H1 (cell line): ENCODE measurements around the gene LYPD6B. TPM values are rescaled to one million over a fixed set of nuclear protein-coding genes. Genes with fewer than 3 reads are reported as not detected.

Experiments
- CTCF ChIA-PET: fragments of 300-600 bp; sonication (Branson Sonifier 250); formaldehyde crosslinking; loops from one replicate; lab custom pipeline; 2021; ENCODE audit not compliant: partially characterized antibody; lab: Charles Lee
- POLR2A ChIA-PET: fragments of 300-600 bp; sonication (Branson Sonifier 250); formaldehyde crosslinking; loops from one replicate; lab custom pipeline; 2021; ENCODE audit warnings: inconsistent platforms; ENCODE audit not compliant: partially characterized antibody; lab: Charles Lee
- DNase-seq, 2 experiments: peaks; one replicate each; pipeline versions ENCODE4 v3.0.0 to v3.0.0-alpha.2; 2010 to 2022; ENCODE audit warnings: low spot score in 2 of 2, low read depth in 1 of 2, mixed read lengths in 1 of 2
- FAIRE-seq: peaks from 2 replicates; lab custom pipeline; 2011; peaks lifted over from hg19 to GRCh38; lab: Jason Lieb, UNC
- H2AFZ ChIP-seq: 2 replicates; pipeline ENCODE4 v1.8.1; 2012; ENCODE audit warnings: low read length, inconsistent platforms
- H2AK5ac ChIP-seq: 2 replicates; pipeline ENCODE4 v1.6.1; 2013; ENCODE audit warnings: low read depth, low read length
- H2BK120ac ChIP-seq: replicated peaks from 2 replicates; pipeline ENCODE3; 2013; ENCODE audit warnings: low read depth, low read length, inconsistent platforms
- H2BK12ac ChIP-seq: 2 replicates; pipeline ENCODE4 v1.6.1; 2013; ENCODE audit warnings: low read depth, low read length
- H2BK15ac ChIP-seq: 2 replicates; pipeline ENCODE4 v1.6.1; 2013; ENCODE audit warnings: low read length
- H2BK20ac ChIP-seq: 2 replicates; pipeline ENCODE4 v1.6.1; 2013; ENCODE audit warnings: low read length
- H2BK5ac ChIP-seq: 2 replicates; pipeline ENCODE4 v1.6.1; 2013; ENCODE audit warnings: low read depth, low read length
- H3K14ac ChIP-seq: 2 replicates; pipeline ENCODE4 v1.6.1; 2013; ENCODE audit warnings: inconsistent platforms; ENCODE audit not compliant: insufficient read length
- H3K18ac ChIP-seq: 2 replicates; pipeline ENCODE4 v1.6.1; 2013; ENCODE audit warnings: low read length; ENCODE audit errors: extremely low read depth
- H3K23ac ChIP-seq: 2 replicates; pipeline ENCODE4 v1.6.1; 2013; ENCODE audit warnings: inconsistent platforms; ENCODE audit not compliant: insufficient read length
- H3K23me2 ChIP-seq: 2 replicates; pipeline ENCODE4 v1.6.1; 2013; ENCODE audit warnings: low read depth, low read length
- H3K27ac ChIP-seq: 2 replicates; pipeline ENCODE4 v1.6.1; 2011; ENCODE audit warnings: low read depth, low read length, inconsistent platforms
- H3K27me3 ChIP-seq, 4 experiments: replicated peaks in 1 of 4; 1 replicate in 1 of 4; 2 replicates in 3 of 4; pipeline versions ENCODE4 v1.6.1 to v1.8.1; 2011 to 2013; ENCODE audit warnings: low read length in 3 of 4, mild to moderate bottlenecking in 3 of 4, inconsistent platforms in 2 of 4, mixed read lengths in 2 of 4, moderate library complexity in 1 of 4; ENCODE audit not compliant: control insufficient read depth in 3 of 4, insufficient read depth in 3 of 4; ENCODE audit errors: extremely low read depth in 1 of 4
- H3K36me3 ChIP-seq, 4 experiments: 2 replicates each; pipeline versions ENCODE4 v1.6.1 to v1.8.1; 2011 to 2013; ENCODE audit warnings: mild to moderate bottlenecking in 4 of 4, low read length in 3 of 4, moderate library complexity in 2 of 4, control low read depth in 1 of 4, inconsistent platforms in 1 of 4; ENCODE audit not compliant: insufficient read depth in 4 of 4, control insufficient read depth in 2 of 4
- H3K4ac ChIP-seq: replicated peaks from 2 replicates; pipeline ENCODE3; 2013; ENCODE audit warnings: low read length, low read depth, mixed read lengths, inconsistent platforms; ENCODE audit not compliant: insufficient read length
- H3K4me1 ChIP-seq, 4 experiments: replicated peaks in 1 of 4; 1 replicate in 1 of 4; 2 replicates in 3 of 4; pipeline versions ENCODE4 v1.6.1 to v1.8.1; 2011 to 2013; ENCODE audit warnings: low read length in 3 of 4, inconsistent platforms in 2 of 4, mixed read lengths in 1 of 4; ENCODE audit not compliant: insufficient read depth in 4 of 4, control insufficient read depth in 3 of 4
- H3K4me2 ChIP-seq, 2 experiments: 2 replicates each; pipeline versions ENCODE4 v1.6.1 to v1.8.1; 2011 to 2013; ENCODE audit warnings: low read depth in 2 of 2, low read length in 2 of 2, control low read depth in 1 of 2, inconsistent platforms in 1 of 2, mild to moderate bottlenecking in 1 of 2; ENCODE audit not compliant: insufficient read depth in 1 of 2
- H3K4me3 ChIP-seq, 4 experiments: fragments of 200-600, 300-600 bp in 1 of 4; sonication (generic), shearing (Covaris generic), sonication (Bioruptor Twin) in 1 of 4; 2 replicates each; pipeline versions ENCODE4 v1.5.1 to v1.8.1; 2011 to 2016; ENCODE audit warnings: low read length in 4 of 4, low read depth in 3 of 4, control low read depth in 2 of 4, inconsistent platforms in 2 of 4, mild to moderate bottlenecking in 2 of 4, mixed read lengths in 1 of 4, moderate library complexity in 1 of 4; ENCODE audit not compliant: insufficient read depth in 2 of 4; ENCODE audit errors: extremely low read depth in 1 of 4
- H3K56ac ChIP-seq: replicated peaks from 2 replicates; pipeline ENCODE3; 2013; ENCODE audit warnings: low read depth, mild to moderate bottlenecking, mixed read lengths, low read length, inconsistent platforms; ENCODE audit not compliant: insufficient read length
- H3K79me1 ChIP-seq: 2 replicates; pipeline ENCODE4 v1.6.1; 2013; ENCODE audit warnings: low read depth, low read length, control low read depth
- H3K79me2 ChIP-seq, 2 experiments: 2 replicates each; pipeline versions ENCODE4 v1.6.1 to v1.8.1; 2012 to 2013; ENCODE audit warnings: low read length in 2 of 2, mild to moderate bottlenecking in 2 of 2, inconsistent platforms in 1 of 2; ENCODE audit not compliant: insufficient read depth in 2 of 2, control insufficient read depth in 1 of 2
- H3K9ac ChIP-seq, 4 experiments: replicated peaks in 1 of 4; 1 replicate in 1 of 4; 2 replicates in 3 of 4; pipeline versions ENCODE4 v1.6.1 to v1.8.1; 2011 to 2013; ENCODE audit warnings: low read depth in 3 of 4, low read length in 3 of 4, control low read depth in 2 of 4, mild to moderate bottlenecking in 2 of 4, moderate library complexity in 2 of 4, inconsistent platforms in 1 of 4; ENCODE audit errors: extremely low read depth in 1 of 4
- H3K9me3 ChIP-seq, 2 experiments: 2 replicates each; pipeline versions ENCODE4 v1.6.1 to v1.8.1; 2012 to 2013; ENCODE audit warnings: mild to moderate bottlenecking in 2 of 2, moderate library complexity in 2 of 2, control low read depth in 1 of 2, inconsistent platforms in 1 of 2, low read depth in 1 of 2, low read length in 1 of 2, mixed read lengths in 1 of 2; ENCODE audit not compliant: insufficient read depth in 2 of 2
- H4K20me1 ChIP-seq, 2 experiments: replicated peaks in 1 of 2; 2 replicates each; pipeline versions ENCODE3 to v1.8.1; 2011 to 2013; ENCODE audit warnings: inconsistent platforms in 2 of 2, low read length in 2 of 2, mild to moderate bottlenecking in 1 of 2; ENCODE audit not compliant: insufficient read depth in 2 of 2, control insufficient read depth in 1 of 2
- H4K5ac ChIP-seq: 2 replicates; pipeline ENCODE4 v1.6.1; 2013; ENCODE audit warnings: low read length, low read depth, mixed read lengths, inconsistent platforms; ENCODE audit not compliant: insufficient read length
- H4K8ac ChIP-seq: 2 replicates; pipeline ENCODE4 v1.8.0; 2013; ENCODE audit warnings: mild to moderate bottlenecking, moderate library complexity, low read length, inconsistent platforms; ENCODE audit not compliant: insufficient read depth; ENCODE audit errors: extremely low read depth
- H4K91ac ChIP-seq: replicated peaks from 2 replicates; pipeline ENCODE3; 2013; ENCODE audit warnings: low read length, mixed read lengths, inconsistent platforms; ENCODE audit not compliant: insufficient read length
- JUND ChIP-seq: IDR thresholded peaks from 2 replicates; pipeline ENCODE4 v1.6.1; 2011; ENCODE audit warnings: mild to moderate bottlenecking, improper control_type of control experiment, low read length
- RAD21 ChIP-seq, 2 experiments: IDR thresholded peaks in 1 of 2; conservative IDR thresholded peaks in 1 of 2; 2 replicates each; pipeline ENCODE4 v1.6.1; 2011; ENCODE audit warnings: low read depth in 2 of 2, low read length in 2 of 2, improper control_type of control experiment in 1 of 2, inconsistent platforms in 1 of 2, mild to moderate bottlenecking in 1 of 2, moderate library complexity in 1 of 2
- WGBS, 2 experiments: shearing (Covaris generic) in 1 of 2; methylation state at CpG; one replicate each; pipeline versions ENCODE4 v1.1.6 to v1.1.7; 2013 to 2015; ENCODE audit warnings: low lambda C conversion rate in 2 of 2, mixed read lengths in 2 of 2, inconsistent platforms in 1 of 2, low coverage in 1 of 2, missing lambda C conversion rate in 1 of 2; ENCODE audit not compliant: insufficient replicate concordance in 2 of 2, insufficient coverage in 1 of 2, insufficient read length in 1 of 2; ENCODE audit errors: extremely low coverage in 1 of 2, missing lambda C conversion rate in 1 of 2; 5-methylcytosine and 5-hydroxymethylcytosine counted together
- polyA plus RNA-seq, 7 experiments: library from polyadenylated mRNA; depleted of rRNA in 3 of 7; stranded (reverse) in 5 of 7; unstranded in 2 of 7; fragments of >200 nt in 5 of 7; fragments of 200-250 nt in 2 of 7; gene quantifications; 1 replicate in 5 of 7; 2 replicates in 1 of 7; 4 replicates in 1 of 7; pipeline versions ENCODE4 v1.2.1 to v1.2.3, GENCODE V29; 2011 to 2013; ENCODE audit warnings: missing spikeins in 2 of 7, mixed read lengths in 2 of 7
- total RNA-seq: library from RNA; stranded (reverse); fragmentation: NEBNext Ultra II Directional; extraction: Animal tissue kit (Norgen Biotek cat#: 25700); gene quantifications from 2 replicates; pipeline ENCODE4 v1.2.1, GENCODE V29; 2021
- TF ChIP-seq, protein P1 (sequence below), 3 experiments: IDR thresholded peaks; 1 replicate in 2 of 3; 2 replicates in 1 of 3; pipeline versions ENCODE4 v1.5.1 to v1.6.1; 2011; ENCODE audit warnings: low read length in 3 of 3, mild to moderate bottlenecking in 3 of 3, inconsistent platforms in 2 of 3, low read depth in 1 of 3, moderate library complexity in 1 of 3; ENCODE audit not compliant: insufficient read depth in 1 of 3; ENCODE audit errors: control extremely low read depth in 1 of 3

The LYPD6B gene
- total and polyA plus RNA-seq, 2 of the 8 experiments (the other 6 are each of a cell fraction or from before 2014, with no cell fraction given) = 2.2 to 3.5 TPM

- WGBS, 2 experiments = 41% methylated on average over 7 of the region's 8 CpGs; no CpG with 5 or more reads in 1 of the 2 experiments
- POLR2A ChIA-PET = interaction anchor here (0.8 to 1.3 kb wide), 2 partner anchors 33 to 75 kb away, joined by 3 read pairs; no protein-coding TSS in a partner anchor
- peaks cover 2 to 4% of the 10 kb centered on the region in 2 experiments for H4K20me1 ChIP-seq
- no peak overlapping the region for H2AFZ ChIP-seq
- H3K23ac ChIP-seq = no peak overlapping the region
- no peak overlapping the region for H2BK5ac ChIP-seq
- no peak overlapping the region for H2BK12ac ChIP-seq
- H3K9ac ChIP-seq = no peak overlapping the region
- H3K4ac ChIP-seq = no peak overlapping the region
- H2BK20ac ChIP-seq = no peak overlapping the region
- no peak overlapping the region for H3K14ac ChIP-seq
- no peak overlapping the region for H2AK5ac ChIP-seq
- TF ChIP-seq, protein P1, sequence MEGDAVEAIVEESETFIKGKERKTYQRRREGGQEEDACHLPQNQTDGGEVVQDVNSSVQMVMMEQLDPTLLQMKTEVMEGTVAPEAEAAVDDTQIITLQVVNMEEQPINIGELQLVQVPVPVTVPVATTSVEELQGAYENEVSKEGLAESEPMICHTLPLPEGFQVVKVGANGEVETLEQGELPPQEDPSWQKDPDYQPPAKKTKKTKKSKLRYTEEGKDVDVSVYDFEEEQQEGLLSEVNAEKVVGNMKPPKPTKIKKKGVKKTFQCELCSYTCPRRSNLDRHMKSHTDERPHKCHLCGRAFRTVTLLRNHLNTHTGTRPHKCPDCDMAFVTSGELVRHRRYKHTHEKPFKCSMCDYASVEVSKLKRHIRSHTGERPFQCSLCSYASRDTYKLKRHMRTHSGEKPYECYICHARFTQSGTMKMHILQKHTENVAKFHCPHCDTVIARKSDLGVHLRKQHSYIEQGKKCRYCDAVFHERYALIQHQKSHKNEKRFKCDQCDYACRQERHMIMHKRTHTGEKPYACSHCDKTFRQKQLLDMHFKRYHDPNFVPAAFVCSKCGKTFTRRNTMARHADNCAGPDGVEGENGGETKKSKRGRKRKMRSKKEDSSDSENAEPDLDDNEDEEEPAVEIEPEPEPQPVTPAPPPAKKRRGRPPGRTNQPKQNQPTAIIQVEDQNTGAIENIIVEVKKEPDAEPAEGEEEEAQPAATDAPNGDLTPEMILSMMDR (IDR thresholded peaks at IDR 0.05; ENCODE audit: control extremely low read depth in 1 of 3, insufficient read depth in 1 of 3, low read depth in 1 of 3, low read length in 3 of 3) = peak; percentile 9 to 46 (median 40)
- peak; percentile 36 to 56 for TF ChIP-seq RAD21 (IDR thresholded peaks at IDR 0.05 in 1 of 2, conservative IDR thresholded peaks at IDR 0.05 in 1 of 2; ENCODE audit: low read depth in 2 of 2, low read length in 2 of 2)
- no peak for TF ChIP-seq JUND
- no peak overlapping the region for H4K5ac ChIP-seq
- H3K4me3 ChIP-seq = peak overlapping the region; percentile 36 to 64 (median 50); a peak in 7 of 8 replicates
- peaks cover 8% of the 10 kb centered on the region; the same call in 1 of the 2 replicates for H3K23me2 ChIP-seq
- CTCF ChIA-PET = interaction anchor here (0.6 to 22.0 kb wide), 32 partner anchors 8 to 869 kb away, joined by 3 to 277 read pairs (median 4); no protein-coding TSS in a partner anchor
- no peak overlapping the region for H2BK15ac ChIP-seq
- H3K4me1 ChIP-seq = peaks cover 2 to 5% (median 3%) of the 10 kb centered on the region in 4 experiments; a peak in 5 of 7 replicates
- no peaks in the 10 kb centered on the region for H3K36me3 ChIP-seq
- H3K18ac ChIP-seq = no peak overlapping the region
- no peak overlapping the region for H3K27ac ChIP-seq
- no peak overlapping the region for H2BK120ac ChIP-seq
- no peaks in the 10 kb centered on the region for H3K79me2 ChIP-seq
- H4K8ac ChIP-seq = no peak overlapping the region
- H3K4me2 ChIP-seq = peak overlapping the region; percentile 55 to 84
- peaks cover 0 to 25% (median 16%) of the 10 kb centered on the region in 4 experiments; a peak in 6 of 7 replicates for H3K27me3 ChIP-seq
- no peaks in the 10 kb centered on the region for H3K79me1 ChIP-seq
- H3K56ac ChIP-seq = no peak overlapping the region
- DNase-seq = no peak
- H3K9me3 ChIP-seq = no peaks in the 10 kb centered on the region
- no peak for FAIRE-seq
- H4K91ac ChIP-seq = no peak overlapping the region
Observed at GRCh38 chr2:149037851-149038250, 648 bp upstream of the LYPD6B start.
